Stomach (tissue), 9 donors: ENCODE results near the gene BORCS5. TPM values are rescaled to one million over a fixed set of nuclear protein-coding genes. Genes with fewer than 3 reads are reported as not detected.
"Not testable (repeated sequence)": the region's sequence is repeated elsewhere in the genome, so short reads cannot be mapped to it uniquely, and the experiment has no call there.

Experiments used
- DNase-seq, 2 donors: peaks; one replicate each; pipeline versions ENCODE4 v3.0.0 to v3.0.0-alpha.2; 2013 to 2019
- H3K27ac ChIP-seq, 5 donors: fragments of 200-600 bp in 4 of 5; sonication (generic) in 4 of 5; one replicate each; pipeline ENCODE4 v1.5.1; 2013 to 2019; ENCODE audit warnings: mild to moderate bottlenecking in 1 of 5, moderate library complexity in 1 of 5
- H3K27me3 ChIP-seq, 3 donors: fragments of 200-600 bp; sonication (generic); one replicate each; pipeline ENCODE4 v1.5.1; 2017 to 2019; ENCODE audit warnings: mixed run types in 1 of 3
- H3K36me3 ChIP-seq, 4 donors: fragments of 200-600 bp; sonication (generic); 1 replicate in 3 of 4; 2 replicates in 1 of 4; pipeline ENCODE4 v1.5.1; 2016 to 2019
- H3K4me1 ChIP-seq, 4 donors: fragments of 200-600 bp; sonication (generic); one replicate each; pipeline ENCODE4 v1.5.1; 2016 to 2019
- H3K4me3 ChIP-seq, 4 donors: fragments of 200-600 bp; sonication (generic) in 3 of 4; one replicate each; pipeline ENCODE4 v1.5.1; 2016 to 2019; ENCODE audit warnings: mild to moderate bottlenecking in 1 of 4
- H3K9me3 ChIP-seq, 4 donors: fragments of 200-600 bp; sonication (generic); one replicate each; pipeline ENCODE4 v1.5.1; 2016 to 2019
- EP300 ChIP-seq: sonication (generic); formaldehyde crosslinking; IDR thresholded peaks from one replicate; pipeline ENCODE4 v1.6.1; 2017; ENCODE audit warnings: antibody characterized with exemption
- POLR2A ChIP-seq, 4 donors: fragments of 450-650 bp; IDR thresholded peaks; one replicate each; pipeline ENCODE4 v1.6.1; 2016; ENCODE audit warnings: antibody characterized with exemption in 4 of 4, control low read depth in 2 of 4, mild to moderate bottlenecking in 1 of 4, moderate library complexity in 1 of 4
- POLR2AphosphoS5 ChIP-seq, 3 donors: sonication (generic); formaldehyde crosslinking; IDR thresholded peaks; one replicate each; pipeline ENCODE4 v1.6.1; 2016; ENCODE audit warnings: antibody characterized with exemption in 3 of 3
- WGBS, 5 donors: extraction: QIAGEN DNeasy Blood & Tissue Kit in 3 of 5; methylation state at CpG; one replicate each; pipeline versions ENCODE4 v1.1.5 to v1.1.7; 2013 to 2018; 5-methylcytosine and 5-hydroxymethylcytosine counted together
- intact Hi-C: fragments of 100-400 bp; cut with DNase I; formaldehyde crosslinking; loops from one replicate; pipeline ENCODE4 v1.15.1; 2023; ENCODE audit warnings: low total_unique reads
- polyA plus RNA-seq, 3 donors: library from polyadenylated mRNA; stranded (reverse); fragments of 200-250 nt; gene quantifications; one replicate each; pipeline ENCODE4 v1.2.3, GENCODE V29; 2013
- total RNA-seq, 5 donors: library from RNA; depleted of rRNA; stranded (reverse); fragments of >200 nt; gene quantifications; one replicate each; pipeline versions ENCODE4 v1.1.0 to v1.2.3, GENCODE V29; 2014 to 2016
- TF ChIP-seq, protein P1 (sequence below), 7 experiments: fragments of 450-650 bp in 4 of 7; fragments of 200-600 bp in 3 of 7; sonication (generic) in 3 of 7; IDR thresholded peaks; one replicate each; pipeline ENCODE4 v1.5.1; 2016 to 2019; ENCODE audit warnings: antibody characterized with exemption in 7 of 7, control low read depth in 2 of 7, mild to moderate bottlenecking in 1 of 7
- donor health status: healthy with polysubstance abuse.
- donor health status: Bipolar disorder and iron deficiency.
- donor health status: healthy.

The BORCS5 gene
- total and polyA plus RNA-seq, 8 donors: 1.3 to 49.0 (median 7.5) TPM

- Histone ChIP-seq H3K4me3 (no peak overlapping the region), H3K27ac (peak overlapping the region in 2 of 5 donors; percentile 2 to 31), H3K9me3 (no peaks in the 10 kb centered on the region), H3K36me3 (peaks cover 0 to 19% (median 18%) of the 10 kb centered on the region in 4 donors), H3K4me1 (peaks cover 0 to 8% (median 3%) of the 10 kb centered on the region in 4 donors), H3K27me3 (no peaks in the 10 kb centered on the region)
- DNase-seq: no peak
- WGBS, 5 donors: 81 to 96% (median 93%) methylated on average over 3 of the region's 3 CpGs
- intact Hi-C loops: no loop called here
- TF ChIP-seq POLR2AphosphoS5 (IDR thresholded peaks at IDR 0.05): no peak
- no peak for TF ChIP-seq POLR2A (IDR thresholded peaks at IDR 0.05)
- TF ChIP-seq, protein P1, sequence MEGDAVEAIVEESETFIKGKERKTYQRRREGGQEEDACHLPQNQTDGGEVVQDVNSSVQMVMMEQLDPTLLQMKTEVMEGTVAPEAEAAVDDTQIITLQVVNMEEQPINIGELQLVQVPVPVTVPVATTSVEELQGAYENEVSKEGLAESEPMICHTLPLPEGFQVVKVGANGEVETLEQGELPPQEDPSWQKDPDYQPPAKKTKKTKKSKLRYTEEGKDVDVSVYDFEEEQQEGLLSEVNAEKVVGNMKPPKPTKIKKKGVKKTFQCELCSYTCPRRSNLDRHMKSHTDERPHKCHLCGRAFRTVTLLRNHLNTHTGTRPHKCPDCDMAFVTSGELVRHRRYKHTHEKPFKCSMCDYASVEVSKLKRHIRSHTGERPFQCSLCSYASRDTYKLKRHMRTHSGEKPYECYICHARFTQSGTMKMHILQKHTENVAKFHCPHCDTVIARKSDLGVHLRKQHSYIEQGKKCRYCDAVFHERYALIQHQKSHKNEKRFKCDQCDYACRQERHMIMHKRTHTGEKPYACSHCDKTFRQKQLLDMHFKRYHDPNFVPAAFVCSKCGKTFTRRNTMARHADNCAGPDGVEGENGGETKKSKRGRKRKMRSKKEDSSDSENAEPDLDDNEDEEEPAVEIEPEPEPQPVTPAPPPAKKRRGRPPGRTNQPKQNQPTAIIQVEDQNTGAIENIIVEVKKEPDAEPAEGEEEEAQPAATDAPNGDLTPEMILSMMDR (IDR thresholded peaks at IDR 0.05): no peak
- no peak for TF ChIP-seq EP300
These were observed 111.7 kb downstream of the BORCS5 start for GRCh38 chr12:12468575-12468974.

- no peak for TF ChIP-seq POLR2AphosphoS5 (IDR thresholded peaks at IDR 0.05)
- TF ChIP-seq POLR2A (IDR thresholded peaks at IDR 0.05): no peak
- TF ChIP-seq, protein P1 (IDR thresholded peaks at IDR 0.05): no peak
- no peak for TF ChIP-seq EP300
- intact Hi-C loops: no loop called here
- DNase-seq: no peak
- Histone ChIP-seq H3K4me3 (no peak overlapping the region), H3K36me3 (peaks cover 0 to 23% (median 20%) of the 10 kb centered on the region in 4 donors), H3K27ac (no peak overlapping the region), H3K4me1 (peaks cover 0 to 8% (median 3%) of the 10 kb centered on the region in 4 donors), H3K27me3 (no peaks in the 10 kb centered on the region), H3K9me3 (no peaks in the 10 kb centered on the region)
- 90 to 98% (median 94%) methylated on average over 7 of the region's 7 CpGs for WGBS, 5 donors
These were observed 112.5 kb downstream of the BORCS5 start for GRCh38 chr12:12469386-12469785.

GRCh38 chr12:12470751-12471306 lies 114.0 kb downstream of the BORCS5 start:
- Histone ChIP-seq H3K27ac (no peak overlapping the region), H3K27me3 (no peaks in the 10 kb centered on the region), H3K36me3 (peaks cover 0 to 29% (median 26%) of the 10 kb centered on the region in 4 donors), H3K4me3 (no peak overlapping the region), H3K4me1 (peaks cover 0 to 5% (median 0%) of the 10 kb centered on the region in 4 donors), H3K9me3 (no peaks in the 10 kb centered on the region)
- intact Hi-C loops: no loop called here
- no peak for DNase-seq
- 51 to 88% (median 77%) methylated on average over 7 of the region's 7 CpGs for WGBS, 5 donors
- TF ChIP-seq EP300 (no peak), POLR2AphosphoS5 (IDR thresholded peaks at IDR 0.05) (no peak), POLR2A (IDR thresholded peaks at IDR 0.05) (no peak)
- TF ChIP-seq, protein P1 (IDR thresholded peaks at IDR 0.05): no peak

GRCh38 chr12:12471982-12472961 lies 115.4 kb downstream of the BORCS5 start:
- H3K27ac ChIP-seq, H3K27me3 ChIP-seq, intact Hi-C loops, DNase-seq, H3K4me1 ChIP-seq, H3K4me3 ChIP-seq, H3K9me3 ChIP-seq: not testable (repeated sequence)
- WGBS, 5 donors: 81 to 91% (median 84%) methylated on average over 15 to 37 of the region's 37 CpGs
- peaks cover 4 to 36% (median 29%) of the 10 kb centered on the region in 4 donors for H3K36me3 ChIP-seq
